Parathyroid adenoma (tissue), 2 donors: ENCODE results near the gene RHBDD3.

Experiments
- H2AFZ ChIP-seq: fragments of 300-600 bp; sonication (generic); one replicate; pipeline ENCODE4 v1.7.0; 2017; ENCODE audit warnings: antibody characterized with exemption, mild to moderate bottlenecking
- H3K27ac ChIP-seq: fragments of 300-600 bp; sonication (generic); one replicate; pipeline ENCODE4 v1.7.0; 2017
- H3K27me3 ChIP-seq: fragments of 300-600 bp; sonication (generic); one replicate; pipeline ENCODE4 v1.7.0; 2017; ENCODE audit warnings: low read length; ENCODE audit not compliant: control insufficient read depth, insufficient read depth
- H3K36me3 ChIP-seq: fragments of 300-600 bp; sonication (generic); one replicate; pipeline ENCODE4 v1.7.0; 2017; ENCODE audit warnings: low read length; ENCODE audit not compliant: control insufficient read depth, insufficient read depth
- H3K4me1 ChIP-seq: fragments of 300-600 bp; sonication (generic); one replicate; pipeline ENCODE4 v1.7.0; 2017; ENCODE audit warnings: control low read depth
- H3K4me2 ChIP-seq: fragments of 300-600 bp; sonication (generic); one replicate; pipeline ENCODE4 v1.7.0; 2017; ENCODE audit warnings: low read length
- H3K4me3 ChIP-seq: fragments of 300-600 bp; sonication (generic); one replicate; pipeline ENCODE4 v1.7.0; 2017; ENCODE audit warnings: low read depth, low read length
- H3K79me2 ChIP-seq: fragments of 300-600 bp; sonication (generic); one replicate; pipeline ENCODE4 v1.7.0; 2017; ENCODE audit warnings: control low read depth
- H3K9ac ChIP-seq: fragments of 300-600 bp; sonication (generic); one replicate; pipeline ENCODE4 v1.7.0; 2017; ENCODE audit warnings: mild to moderate bottlenecking
- H3K9me3 ChIP-seq: fragments of 300-600 bp; sonication (generic); one replicate; pipeline ENCODE4 v1.7.0; 2017; ENCODE audit warnings: low read length; ENCODE audit not compliant: control insufficient read depth
- TF ChIP-seq, protein P1 (sequence below): fragments of 300-600 bp; sonication (generic); IDR thresholded peaks from one replicate; pipeline ENCODE4 v1.7.0; 2017; ENCODE audit warnings: antibody characterized with exemption, mild to moderate bottlenecking
- donor health status: primary hyperparathyroidism.

The RHBDD3 gene

DNA sequence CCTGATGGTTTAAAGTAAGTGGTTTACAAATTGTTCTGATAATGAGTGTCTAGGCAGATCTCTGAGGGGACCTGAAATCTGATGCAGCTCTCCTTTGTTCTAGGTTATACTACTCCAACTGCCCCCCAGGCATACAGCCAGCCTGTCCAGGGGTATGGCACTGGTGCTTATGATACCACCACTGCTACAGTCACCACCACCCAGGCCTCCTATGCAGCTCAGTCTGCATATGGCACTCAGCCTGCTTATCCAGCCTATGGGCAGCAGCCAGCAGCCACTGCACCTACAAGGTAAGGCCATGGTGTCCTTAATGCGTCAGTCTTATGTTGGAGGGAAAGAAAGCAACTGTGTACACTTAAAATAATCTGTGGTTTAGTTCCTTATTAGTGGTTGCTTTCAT lies 10.1 kb upstream of the RHBDD3 start:
- TF ChIP-seq, protein P1, sequence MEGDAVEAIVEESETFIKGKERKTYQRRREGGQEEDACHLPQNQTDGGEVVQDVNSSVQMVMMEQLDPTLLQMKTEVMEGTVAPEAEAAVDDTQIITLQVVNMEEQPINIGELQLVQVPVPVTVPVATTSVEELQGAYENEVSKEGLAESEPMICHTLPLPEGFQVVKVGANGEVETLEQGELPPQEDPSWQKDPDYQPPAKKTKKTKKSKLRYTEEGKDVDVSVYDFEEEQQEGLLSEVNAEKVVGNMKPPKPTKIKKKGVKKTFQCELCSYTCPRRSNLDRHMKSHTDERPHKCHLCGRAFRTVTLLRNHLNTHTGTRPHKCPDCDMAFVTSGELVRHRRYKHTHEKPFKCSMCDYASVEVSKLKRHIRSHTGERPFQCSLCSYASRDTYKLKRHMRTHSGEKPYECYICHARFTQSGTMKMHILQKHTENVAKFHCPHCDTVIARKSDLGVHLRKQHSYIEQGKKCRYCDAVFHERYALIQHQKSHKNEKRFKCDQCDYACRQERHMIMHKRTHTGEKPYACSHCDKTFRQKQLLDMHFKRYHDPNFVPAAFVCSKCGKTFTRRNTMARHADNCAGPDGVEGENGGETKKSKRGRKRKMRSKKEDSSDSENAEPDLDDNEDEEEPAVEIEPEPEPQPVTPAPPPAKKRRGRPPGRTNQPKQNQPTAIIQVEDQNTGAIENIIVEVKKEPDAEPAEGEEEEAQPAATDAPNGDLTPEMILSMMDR = no peak
- H3K27ac ChIP-seq = no peak overlapping the region
- no peak overlapping the region for H3K4me2 ChIP-seq
- H2AFZ ChIP-seq = no peak overlapping the region
- no peaks in the 10 kb centered on the region for H3K9me3 ChIP-seq
- H3K36me3 ChIP-seq = no peaks in the 10 kb centered on the region
- H3K9ac ChIP-seq = no peak overlapping the region
- no peaks in the 10 kb centered on the region for H3K27me3 ChIP-seq
- no peak overlapping the region for H3K4me3 ChIP-seq
- no peaks in the 10 kb centered on the region for H3K4me1 ChIP-seq
- peaks cover 26% of the 10 kb centered on the region for H3K79me2 ChIP-seq

DNA sequence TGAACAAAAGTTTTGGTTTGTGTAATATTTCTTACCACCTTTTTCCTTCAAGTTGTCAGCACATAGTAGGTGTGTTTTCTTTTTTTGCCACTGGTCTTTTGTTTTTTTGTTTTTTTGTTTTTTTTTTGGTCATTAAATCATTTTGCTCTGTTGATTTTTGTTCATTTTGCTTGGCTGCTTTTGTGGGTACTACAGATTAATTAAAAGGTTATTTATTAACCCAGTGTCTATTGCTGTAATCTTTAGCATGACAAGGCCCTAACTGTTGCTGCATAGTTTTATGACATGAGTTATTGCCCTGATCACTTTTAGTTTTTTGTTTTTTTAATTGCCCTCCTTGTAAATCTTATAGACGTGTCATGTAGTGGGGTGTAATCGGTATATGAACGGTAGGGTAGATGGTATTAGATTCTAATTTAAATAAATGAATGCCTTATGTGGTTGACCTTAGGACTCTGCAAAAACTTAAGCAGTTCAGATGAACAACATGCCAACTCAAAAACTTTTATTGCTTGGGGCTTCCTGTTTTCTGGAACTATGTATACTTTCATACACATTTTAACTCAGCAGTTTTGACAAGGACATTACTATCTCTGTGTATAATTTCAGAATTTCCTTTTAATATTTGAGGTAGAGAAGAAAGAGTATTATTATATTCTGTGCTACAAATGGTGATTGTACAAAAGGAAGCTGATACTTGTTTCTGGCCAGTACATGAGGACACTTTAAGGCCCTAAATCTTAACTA lies 8.2 kb upstream of the RHBDD3 start:
- Histone ChIP-seq H3K9ac (no peak overlapping the region), H3K79me2 (peaks cover 35% of the 10 kb centered on the region), H3K27me3 (no peaks in the 10 kb centered on the region), H3K36me3 (no peaks in the 10 kb centered on the region), H3K4me2 (no peak overlapping the region), H3K9me3 (no peaks in the 10 kb centered on the region), H3K4me3 (no peak overlapping the region), H3K27ac (no peak overlapping the region), H3K4me1 (peaks cover 2% of the 10 kb centered on the region), H2AFZ (no peak overlapping the region)
- TF ChIP-seq, protein P1 = no peak

- Histone ChIP-seq H3K27me3 (no peaks in the 10 kb centered on the region), H2AFZ (no peak overlapping the region), H3K9me3 (no peaks in the 10 kb centered on the region), H3K4me2 (no peak overlapping the region), H3K79me2 (peaks cover 35% of the 10 kb centered on the region), H3K4me3 (no peak overlapping the region), H3K4me1 (peaks cover 2% of the 10 kb centered on the region), H3K27ac (no peak overlapping the region), H3K36me3 (no peaks in the 10 kb centered on the region), H3K9ac (no peak overlapping the region)
- TF ChIP-seq, protein P1 = no peak
Measured at GRCh38 chr22:29275167-29275566, 7.4 kb upstream of the RHBDD3 start.

- TF ChIP-seq, protein P1 = no peak
- Histone ChIP-seq H3K4me3 (no peak overlapping the region), H3K79me2 (peaks cover 41% of the 10 kb centered on the region), H3K36me3 (no peaks in the 10 kb centered on the region), H3K9ac (no peak overlapping the region), H3K27ac (no peak overlapping the region), H2AFZ (no peak overlapping the region), H3K27me3 (no peaks in the 10 kb centered on the region), H3K9me3 (no peaks in the 10 kb centered on the region), H3K4me2 (no peak overlapping the region), H3K4me1 (peaks cover 2% of the 10 kb centered on the region)
Measured at GRCh38 chr22:29272624-29273023, 4.8 kb upstream of the RHBDD3 start.
